Measurements from ENCODE around the gene CPN2.

- no peak for TF ChIP-seq CTCF (IDR thresholded peaks at IDR 0.05)
- no peak for TF ChIP-seq POLR2A (IDR thresholded peaks at IDR 0.05)
Measured at GRCh38 chr3:194301730-194302129, 49.4 kb downstream of the CPN2 start.

Measured in testis (tissue), 2 donors.